Fibroblast of pulmonary artery (primary cell): ENCODE data around the gene S100A7A.

ENCODE experiments used
- DNase-seq: peaks from one replicate; pipeline ENCODE4 v3.0.0-alpha.2; 2010; ENCODE audit warnings: low read depth
- H3K4me3 ChIP-seq: replicated peaks from 2 replicates; pipeline ENCODE4 v1.5.1; 2011; ENCODE audit warnings: low read depth, mild to moderate bottlenecking, control low read depth, low read length, moderate library complexity
- TF ChIP-seq, protein P1 (sequence below): IDR thresholded peaks from 2 replicates; pipeline ENCODE4 v1.5.1; 2011; ENCODE audit warnings: mild to moderate bottlenecking, control low read depth, low read length, inconsistent platforms; ENCODE audit errors: missing control alignments

The S100A7A gene

GRCh38 chr1:153426809-153427208, 10.5 kb downstream of the S100A7A start:
- DNase-seq = no peak
- H3K4me3 ChIP-seq = no peak overlapping the region
- TF ChIP-seq, protein P1, sequence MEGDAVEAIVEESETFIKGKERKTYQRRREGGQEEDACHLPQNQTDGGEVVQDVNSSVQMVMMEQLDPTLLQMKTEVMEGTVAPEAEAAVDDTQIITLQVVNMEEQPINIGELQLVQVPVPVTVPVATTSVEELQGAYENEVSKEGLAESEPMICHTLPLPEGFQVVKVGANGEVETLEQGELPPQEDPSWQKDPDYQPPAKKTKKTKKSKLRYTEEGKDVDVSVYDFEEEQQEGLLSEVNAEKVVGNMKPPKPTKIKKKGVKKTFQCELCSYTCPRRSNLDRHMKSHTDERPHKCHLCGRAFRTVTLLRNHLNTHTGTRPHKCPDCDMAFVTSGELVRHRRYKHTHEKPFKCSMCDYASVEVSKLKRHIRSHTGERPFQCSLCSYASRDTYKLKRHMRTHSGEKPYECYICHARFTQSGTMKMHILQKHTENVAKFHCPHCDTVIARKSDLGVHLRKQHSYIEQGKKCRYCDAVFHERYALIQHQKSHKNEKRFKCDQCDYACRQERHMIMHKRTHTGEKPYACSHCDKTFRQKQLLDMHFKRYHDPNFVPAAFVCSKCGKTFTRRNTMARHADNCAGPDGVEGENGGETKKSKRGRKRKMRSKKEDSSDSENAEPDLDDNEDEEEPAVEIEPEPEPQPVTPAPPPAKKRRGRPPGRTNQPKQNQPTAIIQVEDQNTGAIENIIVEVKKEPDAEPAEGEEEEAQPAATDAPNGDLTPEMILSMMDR = no peak

DNA sequence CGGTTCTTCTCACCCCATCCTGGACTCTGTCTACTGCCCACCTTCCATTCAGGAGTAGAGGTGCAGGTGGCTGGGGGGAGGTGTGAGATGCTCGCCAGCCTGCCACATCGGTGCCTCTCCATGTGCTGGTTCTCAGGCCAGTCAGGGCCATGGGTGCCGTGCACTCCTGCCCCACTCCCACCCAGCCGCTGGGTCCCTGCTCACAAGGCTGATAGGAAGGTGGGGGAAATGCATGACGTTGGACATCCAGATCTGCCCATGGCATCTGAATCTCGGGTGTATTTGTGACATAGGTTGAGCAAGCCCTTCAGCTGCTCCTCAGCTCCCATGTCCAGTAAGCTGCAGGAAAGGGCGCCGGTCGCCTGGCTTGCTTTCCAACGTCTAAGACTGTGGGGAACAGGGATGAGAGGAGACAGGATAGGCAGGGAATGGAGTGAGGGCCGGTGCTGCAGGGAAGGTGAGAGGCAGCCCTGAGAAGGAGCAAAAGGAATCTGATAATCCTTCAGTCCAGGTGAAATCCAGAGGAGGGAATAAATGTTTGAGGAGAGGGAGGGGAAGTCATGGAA, 11.8 kb downstream of the S100A7A start:
- no peak for DNase-seq
- no peak overlapping the region for H3K4me3 ChIP-seq
- TF ChIP-seq, protein P1 = no peak

GRCh38 chr1:153428791-153429190, 12.5 kb downstream of the S100A7A start:
- TF ChIP-seq, protein P1 = no peak
- DNase-seq = no peak
- no peak overlapping the region for H3K4me3 ChIP-seq

DNA sequence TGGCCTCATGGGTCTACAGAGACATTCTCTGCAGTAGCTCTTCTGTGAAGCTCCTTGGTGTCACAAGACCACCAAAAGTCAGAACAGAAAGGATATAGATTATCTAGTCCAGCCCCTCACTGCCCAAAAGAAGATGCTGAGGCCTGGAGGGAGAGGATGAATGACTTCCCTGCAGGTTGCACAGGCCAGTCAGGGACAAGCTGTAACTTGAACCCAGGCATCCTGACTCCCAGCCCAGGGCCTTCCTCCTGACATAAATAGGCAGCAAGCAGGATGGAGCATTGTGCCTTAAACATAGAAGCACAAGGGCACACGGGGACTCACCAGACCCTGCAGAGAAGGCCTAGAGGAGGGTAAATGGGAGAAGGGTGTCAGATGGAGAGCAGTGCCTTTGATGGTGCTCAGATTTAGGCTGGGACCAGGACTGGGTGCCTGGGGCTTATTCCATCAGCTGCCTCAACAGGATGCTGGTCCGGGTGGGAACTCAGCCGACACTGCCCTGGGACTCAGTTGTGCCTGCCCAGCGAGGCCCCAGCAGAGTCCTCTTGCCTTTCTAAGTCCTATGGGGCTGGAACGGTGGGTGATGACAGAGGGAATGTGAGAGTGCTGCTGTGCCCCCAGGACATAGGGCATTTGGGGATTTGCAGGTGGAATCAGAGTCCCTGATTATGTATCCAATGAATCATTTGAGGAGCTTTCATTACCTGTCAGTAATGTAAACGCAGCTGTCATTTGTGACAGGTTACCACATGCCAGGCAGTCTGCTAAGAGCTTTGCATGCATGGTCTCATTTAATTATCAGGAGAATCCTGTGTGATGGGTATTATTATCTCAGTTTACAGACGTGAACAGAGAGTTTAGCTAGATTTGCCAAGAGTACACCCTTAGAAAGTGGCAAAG, 13.2 kb downstream of the S100A7A start:
- no peak overlapping the region for H3K4me3 ChIP-seq
- DNase-seq = no peak
- TF ChIP-seq, protein P1 = no peak

GRCh38 chr1:153430166-153430553, 13.8 kb downstream of the S100A7A start:
- DNase-seq = no peak
- H3K4me3 ChIP-seq = no peak overlapping the region
- TF ChIP-seq, protein P1 = no peak

- DNase-seq = no peak
- TF ChIP-seq, protein P1 = no peak
- no peak overlapping the region for H3K4me3 ChIP-seq
Observed at GRCh38 chr1:153430561-153430960, 14.2 kb downstream of the S100A7A start.
